SJCRH30 (cell line): ENCODE results near the gene SSC4D. TPM values are rescaled to one million over a fixed set of nuclear protein-coding genes. Genes with fewer than 3 reads are reported as not detected.
A peak's percentile ranks its signal among the peaks of the same experiment; 100 is the strongest.
"Not testable (repeated sequence)": the region's sequence is repeated elsewhere in the genome, so short reads cannot be mapped to it uniquely, and the experiment has no call there.

Experiments used
- DNase-seq, 2 experiments: peaks; one replicate each; pipeline ENCODE4 v3.0.0-alpha.2; 2015 to 2020
- H3K27ac ChIP-seq: fragments of 250-450 bp; sonication (Bioruptor Pico); 2 replicates; pipeline ENCODE4 v1.5.1; 2020; ENCODE audit warnings: mild to moderate bottlenecking, moderate library complexity
- H3K27me3 ChIP-seq: fragments of 250-450 bp; sonication (Bioruptor Pico); 2 replicates; pipeline ENCODE4 v1.5.1; 2020; ENCODE audit warnings: mild to moderate bottlenecking, moderate library complexity
- H3K36me3 ChIP-seq: fragments of 250-450 bp; sonication (Bioruptor Pico); 2 replicates; pipeline ENCODE4 v1.5.1; 2020; ENCODE audit warnings: mild to moderate bottlenecking, moderate library complexity
- H3K4me1 ChIP-seq: fragments of 250-450 bp; sonication (Bioruptor Pico); 2 replicates; pipeline ENCODE4 v1.5.1; 2020; ENCODE audit warnings: mild to moderate bottlenecking, moderate library complexity
- H3K4me3 ChIP-seq: fragments of 250-450 bp; sonication (Bioruptor Pico); 2 replicates; pipeline ENCODE4 v1.5.1; 2020; ENCODE audit warnings: mild to moderate bottlenecking, moderate library complexity
- H3K9me3 ChIP-seq: fragments of 250-450 bp; sonication (Bioruptor Pico); replicated peaks from 2 replicates; pipeline ENCODE4 v1.5.1; 2020; ENCODE audit warnings: mild to moderate bottlenecking, moderate library complexity
- total RNA-seq: library from RNA; depleted of rRNA; stranded (reverse); fragments of >200 nt; shearing (Covaris generic); gene quantifications from 2 replicates; pipeline ENCODE4 v1.2.3, GENCODE V29; 2014; rRNA removed

SSC4D gene
- 0.86 and 1.8 TPM in 2 replicates for total RNA-seq

GRCh38 chr7:76409537-76409936 is at the start of gene SSC4D:
Gene SSC4D, minus strand, starts transcription at chr7:76409697. Its CDS starts 5,258 bp downstream, at chr7:76404439.
- H3K4me3 ChIP-seq: peak within 1 kb of the TSS; percentile 23; the same call in 1 of the 2 replicates
- no peak within 1 kb of the TSS for H3K27ac ChIP-seq
- DNase-seq: peak; percentile 40 to 74
- no peaks in the 10 kb centered on the region for H3K9me3 ChIP-seq
- H3K4me1 ChIP-seq: peaks cover 8% of the 10 kb centered on the region; the same call in 1 of the 2 replicates
- H3K27me3 ChIP-seq: no peaks in the 10 kb centered on the region
- no peaks in the 10 kb centered on the region for H3K36me3 ChIP-seq

GRCh38 chr7:76458504-76458903 is 49.0 kb upstream of the SSC4D start:
- not testable (repeated sequence) for H3K36me3 ChIP-seq, H3K27me3 ChIP-seq, H3K9me3 ChIP-seq, H3K4me3 ChIP-seq, H3K4me1 ChIP-seq, H3K27ac ChIP-seq, DNase-seq

GRCh38 chr7:76457017-76457416 is 47.5 kb upstream of the SSC4D start:
- not testable (repeated sequence) for H3K27me3 ChIP-seq, H3K4me3 ChIP-seq, H3K4me1 ChIP-seq, H3K36me3 ChIP-seq, DNase-seq, H3K27ac ChIP-seq, H3K9me3 ChIP-seq

GRCh38 chr7:76445577-76446008 is 36.1 kb upstream of the SSC4D start:
- H3K27ac ChIP-seq, H3K27me3 ChIP-seq, H3K36me3 ChIP-seq, H3K4me1 ChIP-seq, H3K4me3 ChIP-seq, H3K9me3 ChIP-seq: not testable (repeated sequence)
- DNase-seq: peak in 1 of 2 experiments; percentile 45

DNA sequence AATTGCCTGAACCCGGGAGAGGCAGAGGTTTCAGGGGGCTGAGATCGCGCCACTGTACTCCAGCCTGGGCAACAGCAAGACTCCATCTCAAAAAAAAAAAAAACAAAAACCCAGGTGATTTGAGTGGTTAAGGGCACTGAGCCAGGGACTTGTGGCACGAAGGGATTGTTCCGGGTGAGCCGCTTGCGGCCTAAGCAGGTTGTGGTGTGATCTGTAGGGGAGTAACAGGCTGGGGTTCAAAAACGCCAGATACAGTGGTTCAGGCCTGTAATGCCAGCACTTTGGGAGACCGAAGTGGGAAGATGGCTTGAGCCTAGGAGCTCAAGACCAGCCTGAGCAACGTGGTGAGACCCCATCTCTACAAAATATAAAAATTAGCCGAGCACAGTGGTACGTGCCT is 34.3 kb upstream of the SSC4D start:
- H3K27ac ChIP-seq, H3K4me3 ChIP-seq, DNase-seq: not testable (repeated sequence)

DNA sequence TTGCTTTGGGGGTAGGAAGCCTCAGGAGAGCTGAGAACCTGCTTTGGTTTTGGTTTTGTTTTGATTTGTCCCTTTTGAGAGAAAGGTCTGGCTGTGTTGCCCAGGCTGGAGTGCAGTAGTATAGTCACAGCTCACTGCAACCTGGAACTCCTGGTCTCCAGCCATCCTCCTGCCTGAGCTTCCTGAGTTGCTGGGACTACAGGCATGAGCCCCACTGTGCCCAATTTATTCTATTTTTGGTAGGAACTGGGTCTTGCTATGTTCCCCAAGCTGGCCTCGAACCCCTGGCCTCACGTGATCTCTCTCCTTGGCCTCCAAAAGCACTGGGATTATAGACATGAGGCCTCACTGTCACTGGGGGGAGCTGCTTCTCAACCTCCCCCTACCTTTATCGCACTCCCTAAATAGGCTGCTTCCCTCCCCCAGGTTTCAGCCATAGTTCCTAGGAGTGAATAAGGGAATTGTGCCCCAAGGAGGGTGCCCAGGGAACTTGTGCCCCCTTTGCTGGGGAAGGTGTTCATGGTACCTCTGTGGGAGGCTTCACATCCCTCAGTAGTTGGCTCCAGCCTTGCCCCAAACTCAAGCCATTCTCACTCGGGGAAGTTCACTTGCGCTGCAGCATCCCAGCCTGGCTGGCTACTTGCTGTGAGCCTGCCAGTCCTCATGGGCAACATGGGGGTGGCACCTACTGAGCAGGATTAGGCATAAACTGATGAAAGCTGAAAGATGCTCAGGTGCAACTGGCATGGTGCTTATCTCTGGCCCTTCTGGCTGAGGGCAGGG is 33.4 kb upstream of the SSC4D start:
- not testable (repeated sequence) for H3K4me1 ChIP-seq, H3K9me3 ChIP-seq, H3K27me3 ChIP-seq, H3K36me3 ChIP-seq, H3K27ac ChIP-seq, H3K4me3 ChIP-seq, DNase-seq

More for the DNA sequence above, 34.3 kb upstream of the SSC4D start:
- H3K9me3 ChIP-seq, H3K36me3 ChIP-seq, H3K4me1 ChIP-seq, H3K27me3 ChIP-seq: not testable (repeated sequence)

GRCh38 chr7:76441792-76442191 is 32.3 kb upstream of the SSC4D start:
- not testable (repeated sequence) for DNase-seq, H3K27ac ChIP-seq, H3K36me3 ChIP-seq, H3K4me3 ChIP-seq, H3K27me3 ChIP-seq, H3K9me3 ChIP-seq, H3K4me1 ChIP-seq

DNA sequence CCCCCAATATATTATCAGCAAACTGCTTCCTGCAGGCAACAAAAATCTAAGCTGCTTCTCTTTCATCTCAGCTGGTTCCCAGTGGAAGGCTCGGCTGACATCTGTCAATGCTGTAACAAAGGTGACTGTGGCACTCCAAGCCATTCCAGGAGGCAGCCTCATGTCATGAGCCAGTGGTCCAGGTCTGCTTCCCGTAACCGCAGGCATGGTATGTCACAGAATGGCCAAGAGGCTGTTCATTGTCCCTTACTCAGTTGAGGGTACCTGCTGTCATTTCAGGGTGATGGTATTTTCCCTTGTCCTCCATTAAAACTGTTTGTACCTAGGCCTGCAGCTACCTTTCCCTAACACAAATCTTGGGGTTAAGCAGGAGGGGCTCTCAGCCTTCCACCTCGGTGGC is 30.9 kb upstream of the SSC4D start:
- DNase-seq, H3K4me3 ChIP-seq, H3K27me3 ChIP-seq, H3K9me3 ChIP-seq, H3K4me1 ChIP-seq, H3K27ac ChIP-seq, H3K36me3 ChIP-seq: not testable (repeated sequence)

GRCh38 chr7:76439120-76439888 is 29.8 kb upstream of the SSC4D start:
- DNase-seq, H3K36me3 ChIP-seq, H3K27me3 ChIP-seq, H3K27ac ChIP-seq, H3K4me3 ChIP-seq, H3K4me1 ChIP-seq, H3K9me3 ChIP-seq: not testable (repeated sequence)

GRCh38 chr7:76437873-76438272 is 28.4 kb upstream of the SSC4D start:
- H3K4me1 ChIP-seq, H3K36me3 ChIP-seq, H3K27me3 ChIP-seq, H3K4me3 ChIP-seq, H3K9me3 ChIP-seq, H3K27ac ChIP-seq: not testable (repeated sequence)
- peak; percentile 84 to 90 for DNase-seq

GRCh38 chr7:76430836-76431235 is 21.3 kb upstream of the SSC4D start:
- Histone ChIP-seq H3K9me3 (no peaks in the 10 kb centered on the region), H3K27me3 (no peaks in the 10 kb centered on the region)

DNA sequence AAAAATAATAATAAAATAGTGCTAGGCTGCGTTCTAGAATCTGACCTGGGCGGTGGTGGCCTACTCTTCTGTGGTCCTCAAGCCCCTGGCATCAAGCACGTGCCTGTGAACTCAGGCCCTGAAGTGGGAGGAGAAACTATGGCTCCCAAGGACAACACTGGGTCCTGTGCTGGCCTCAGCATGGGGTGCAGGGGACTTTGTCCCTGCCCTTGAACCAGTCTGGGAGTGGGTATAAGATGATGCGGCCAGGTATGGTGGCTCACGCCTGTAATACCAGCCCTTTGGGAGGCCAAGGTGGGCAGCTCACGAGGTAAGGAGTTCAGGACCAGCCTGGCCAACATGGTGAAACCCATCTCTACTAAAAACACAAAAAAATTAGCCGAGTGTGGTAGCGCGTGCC is 20.7 kb upstream of the SSC4D start:
- Histone ChIP-seq H3K4me1 (peaks cover 17% of the 10 kb centered on the region), H3K36me3 (no peaks in the 10 kb centered on the region), H3K27me3 (no peaks in the 10 kb centered on the region), H3K27ac (no peak overlapping the region), H3K4me3 (no peak overlapping the region), H3K9me3 (no peaks in the 10 kb centered on the region)
- no peak for DNase-seq

More at GRCh38 chr7:76430836-76431235, 21.3 kb upstream of the SSC4D start:
- no peak overlapping the region for H3K27ac ChIP-seq
- no peak overlapping the region for H3K4me3 ChIP-seq
- peaks cover 17% of the 10 kb centered on the region for H3K4me1 ChIP-seq
- no peaks in the 10 kb centered on the region for H3K36me3 ChIP-seq
- no peak for DNase-seq

DNA sequence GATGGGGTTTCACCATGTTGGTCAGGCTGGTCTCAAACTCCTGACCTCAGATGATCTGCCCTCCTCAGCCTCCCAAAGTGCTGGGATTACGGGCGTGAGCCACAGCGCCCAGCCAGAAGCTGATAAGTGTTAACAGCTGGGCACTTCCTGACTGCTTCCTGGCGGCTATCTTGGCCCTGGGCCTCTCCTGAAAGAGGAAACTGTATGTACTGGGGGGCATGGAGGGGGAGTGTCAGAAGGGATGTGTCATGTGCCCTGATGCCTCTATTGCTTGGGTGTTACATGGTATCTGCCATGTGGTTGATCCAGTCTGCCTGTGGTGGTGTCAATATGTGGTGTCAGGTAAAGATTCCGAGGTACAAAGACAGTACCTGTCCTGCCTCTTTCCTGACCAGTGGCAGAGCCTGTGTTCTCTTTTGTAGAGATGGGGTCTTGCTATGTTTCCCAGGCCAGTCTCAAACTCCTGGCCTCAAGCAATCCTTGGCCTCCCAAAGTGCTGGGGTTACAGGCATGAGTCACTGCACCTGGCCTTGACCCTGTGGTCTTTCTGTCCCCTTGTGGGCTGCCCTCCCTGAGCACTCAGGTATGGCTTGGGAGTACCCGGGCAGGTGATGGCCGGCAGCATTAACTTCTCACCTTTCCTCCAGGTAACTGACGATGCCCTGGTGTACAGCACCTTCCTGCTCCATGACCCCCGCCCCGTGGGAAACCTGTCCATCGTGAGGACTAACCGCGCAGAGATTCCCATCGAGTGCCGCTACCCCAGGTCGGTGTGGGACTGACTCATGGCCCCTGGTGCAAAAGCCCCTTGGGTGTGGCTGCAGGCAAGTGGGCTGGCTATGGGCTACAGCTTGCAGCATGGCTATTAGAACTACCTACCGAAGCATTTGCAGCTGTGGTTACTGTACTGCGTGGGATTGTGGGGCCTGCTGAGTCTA is 19.6 kb upstream of the SSC4D start:
- no peaks in the 10 kb centered on the region for H3K27me3 ChIP-seq
- H3K27ac ChIP-seq: peak overlapping the region; percentile 9
- peaks cover 26% of the 10 kb centered on the region for H3K4me1 ChIP-seq
- no peaks in the 10 kb centered on the region for H3K9me3 ChIP-seq
- peak; percentile 90 to 94 for DNase-seq
- H3K4me3 ChIP-seq: no peak overlapping the region
- H3K36me3 ChIP-seq: no peaks in the 10 kb centered on the region

GRCh38 chr7:76428149-76428823 is 18.8 kb upstream of the SSC4D start:
- DNase-seq: no peak
- H3K9me3 ChIP-seq: no peaks in the 10 kb centered on the region
- no peaks in the 10 kb centered on the region for H3K36me3 ChIP-seq
- H3K27ac ChIP-seq: peak overlapping the region; percentile 9; the same call in 1 of the 2 replicates
- H3K4me1 ChIP-seq: peaks cover 31% of the 10 kb centered on the region
- no peak overlapping the region for H3K4me3 ChIP-seq
- H3K27me3 ChIP-seq: no peaks in the 10 kb centered on the region
